NCI-H774 (cell line): Measurements from ENCODE around the gene SPATA31E1.
"Not testable (repeated sequence)": the region's sequence is repeated elsewhere in the genome, so short reads cannot be mapped to it uniquely, and the experiment has no call there.

Experiments used
- DNase-seq: peaks from one replicate; lab custom pipeline; 2025; lab: John Stamatoyannopoulos, UW

Gene SPATA31E1

DNA sequence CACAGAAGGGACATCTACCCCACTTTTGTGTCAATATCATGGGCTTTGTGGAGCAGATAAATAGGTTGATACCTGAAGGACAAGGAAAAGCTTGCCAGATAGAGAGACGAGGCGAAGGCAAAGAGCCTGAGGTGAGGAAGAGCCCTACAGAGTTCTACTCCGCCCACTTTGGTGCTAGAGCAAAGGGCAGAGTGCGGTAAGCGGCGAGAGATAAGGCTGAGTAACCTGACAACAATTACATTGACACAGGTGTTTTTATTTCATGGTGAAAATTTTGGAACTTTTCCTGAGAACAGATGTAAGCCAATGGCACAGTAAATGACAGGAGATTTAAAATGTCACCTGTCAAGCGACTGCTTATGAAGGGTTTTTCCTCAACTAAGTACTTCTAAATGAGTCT lies 51.8 kb downstream of the SPATA31E1 start:
- DNase-seq, result not testable (repeated sequence)

DNA sequence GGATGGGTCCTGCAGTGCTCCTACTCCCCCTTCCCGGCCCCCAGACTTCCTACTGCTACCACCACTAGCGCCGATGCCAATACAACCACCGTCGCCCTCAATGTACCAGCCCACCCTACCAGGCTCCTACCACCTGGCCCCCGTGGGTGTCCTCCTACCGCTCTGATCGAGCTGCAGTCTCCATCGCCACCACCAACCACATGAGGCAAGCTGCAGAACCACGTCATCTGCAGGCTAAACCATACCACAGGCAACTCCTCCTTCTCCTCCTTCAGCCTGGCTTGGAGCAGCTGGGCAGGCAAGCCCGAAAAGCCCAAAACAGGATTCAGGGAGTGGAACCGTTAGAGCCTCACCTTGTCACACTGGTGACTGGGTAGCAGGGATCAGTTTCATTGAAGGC lies 54.7 kb downstream of the SPATA31E1 start:
- DNase-seq, result not testable (repeated sequence)

DNA sequence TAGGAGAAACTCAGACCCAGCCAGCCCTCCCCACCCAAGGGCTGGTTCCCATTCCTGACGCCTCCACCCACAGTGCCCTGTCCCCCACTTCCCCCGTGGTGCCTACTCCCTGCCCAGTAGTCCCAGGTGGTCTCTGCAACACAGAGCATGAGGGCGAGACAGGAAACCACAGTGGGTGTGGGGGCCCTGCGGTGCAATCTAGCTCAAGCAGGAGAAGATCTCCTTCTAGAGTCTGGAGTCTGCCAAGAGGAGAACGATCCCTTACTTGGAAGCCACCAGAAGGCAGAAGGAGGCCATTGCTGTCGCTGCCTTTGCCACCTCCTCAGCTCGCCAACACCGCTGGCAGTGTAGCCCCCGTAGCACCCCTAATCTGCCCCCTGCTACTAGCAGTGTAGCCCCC lies 55.2 kb downstream of the SPATA31E1 start:
- DNase-seq, result not testable (repeated sequence)

DNA sequence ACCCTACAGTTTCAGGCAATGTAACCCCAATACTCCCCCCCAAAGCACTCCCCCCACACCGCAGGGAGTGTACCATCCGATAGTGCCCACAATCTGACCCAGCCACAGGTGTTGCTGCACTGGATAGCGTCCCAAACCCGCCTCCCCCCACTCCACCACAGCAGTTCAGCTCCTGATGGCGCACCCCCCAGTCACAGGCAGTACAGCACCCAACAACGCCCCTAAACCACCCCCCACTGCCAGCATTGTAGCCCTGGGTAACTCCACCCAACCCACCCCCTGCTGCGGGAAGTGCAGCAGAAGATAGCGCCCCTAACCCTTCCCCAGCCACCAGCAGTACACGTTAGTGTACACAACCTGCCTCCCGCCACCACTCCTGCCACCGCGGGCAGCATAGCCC lies 55.7 kb downstream of the SPATA31E1 start:
- not testable (repeated sequence) for DNase-seq
